ENCODE results near the gene KCNJ10.

The KCNJ10 gene

GRCh38 chr1:160024195-160024905, 45.6 kb downstream of the KCNJ10 start:
- DNase-seq (ENCODE audit: low spot score), result no peak

GRCh38 chr1:160022330-160023310, 47.3 kb downstream of the KCNJ10 start:
- no peak for DNase-seq (ENCODE audit: low spot score)

DNA sequence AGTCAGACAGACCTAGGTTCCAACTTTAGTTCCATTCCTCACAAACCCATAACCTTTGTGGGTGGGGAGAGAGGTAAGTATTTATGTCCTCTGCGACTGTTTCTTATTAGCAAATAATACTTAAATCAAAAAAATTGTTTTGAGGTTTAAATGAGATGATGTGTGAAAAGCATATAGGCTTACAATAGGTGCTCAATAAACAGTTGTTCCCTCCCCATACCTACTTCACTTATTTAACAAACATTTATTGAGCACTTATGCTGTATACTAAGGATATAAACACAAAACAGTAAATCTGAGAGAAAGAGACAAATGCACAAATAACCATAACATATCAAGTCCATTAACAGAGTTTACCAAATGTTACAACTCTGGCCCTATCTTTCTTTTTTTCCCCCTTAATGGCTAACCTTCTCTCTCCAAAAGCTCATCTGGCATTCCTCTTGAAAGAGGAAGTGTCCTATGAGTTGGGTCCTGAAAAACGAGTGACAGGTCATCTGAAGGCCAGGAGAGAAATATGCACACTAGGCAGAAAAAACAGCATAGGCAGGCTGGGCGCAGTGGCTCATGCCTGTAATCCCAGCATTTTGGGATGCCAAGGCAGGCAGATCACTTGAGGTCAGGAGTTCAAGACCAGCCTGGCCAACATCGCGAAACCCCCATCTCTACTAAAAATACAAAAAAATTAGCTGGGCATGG, 48.4 kb downstream of the KCNJ10 start:
- DNase-seq (ENCODE audit: low spot score), result no peak

- no peak for DNase-seq (ENCODE audit: low spot score)
Measured at GRCh38 chr1:160020196-160020595, 49.8 kb downstream of the KCNJ10 start.

GRCh38 chr1:160018900-160019299, 51.1 kb downstream of the KCNJ10 start:
- DNase-seq (ENCODE audit: low spot score), result no peak

DNA sequence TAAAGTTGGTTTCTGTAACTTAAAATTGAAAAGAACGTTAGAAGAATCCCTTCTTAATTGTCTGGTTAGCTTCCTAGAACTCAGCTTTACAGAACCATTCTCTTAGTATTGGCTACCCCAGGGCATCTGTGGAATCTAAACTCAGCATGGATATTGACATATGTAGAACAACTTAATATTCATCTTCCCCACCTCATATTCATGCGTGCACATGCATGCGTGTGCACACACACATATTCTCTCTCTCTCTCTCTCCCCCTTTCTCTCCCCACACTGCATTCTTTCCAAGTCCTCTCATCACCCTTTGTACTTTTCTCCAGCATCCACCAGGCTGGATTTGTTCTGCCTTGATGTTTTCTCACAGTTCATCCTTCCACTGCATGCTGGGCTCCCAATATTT, 51.6 kb downstream of the KCNJ10 start:
- no peak for DNase-seq (ENCODE audit: low spot score)

GRCh38 chr1:160017592-160017991, 52.4 kb downstream of the KCNJ10 start:
- no peak for DNase-seq (ENCODE audit: low spot score)

GRCh38 chr1:160011781-160012180, 58.2 kb downstream of the KCNJ10 start:
- DNase-seq (ENCODE audit: low spot score), result no peak

DNA sequence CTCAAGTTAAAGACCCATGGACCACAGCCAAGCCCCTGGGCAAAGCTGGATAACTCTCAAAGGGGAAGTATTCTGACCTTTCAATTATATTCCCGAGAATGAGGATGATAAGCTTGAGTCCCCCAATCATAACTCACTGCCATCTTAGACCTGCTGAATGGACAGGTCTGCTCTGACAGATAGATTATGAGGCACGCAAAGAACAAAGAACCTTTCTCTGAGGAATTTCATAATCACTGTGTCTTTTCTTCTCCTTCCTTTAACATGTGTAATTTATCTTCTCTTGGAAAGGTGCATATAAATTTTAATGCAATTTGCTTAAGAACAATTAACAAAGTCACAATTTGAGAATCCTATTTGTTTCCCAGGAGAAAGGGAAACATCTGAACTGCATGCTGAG, 60.2 kb downstream of the KCNJ10 start:
- DNase-seq (ENCODE audit: low spot score), result no peak

- DNase-seq (ENCODE audit: low spot score), result no peak
Measured at GRCh38 chr1:160009081-160009480, 60.9 kb downstream of the KCNJ10 start.

DNA sequence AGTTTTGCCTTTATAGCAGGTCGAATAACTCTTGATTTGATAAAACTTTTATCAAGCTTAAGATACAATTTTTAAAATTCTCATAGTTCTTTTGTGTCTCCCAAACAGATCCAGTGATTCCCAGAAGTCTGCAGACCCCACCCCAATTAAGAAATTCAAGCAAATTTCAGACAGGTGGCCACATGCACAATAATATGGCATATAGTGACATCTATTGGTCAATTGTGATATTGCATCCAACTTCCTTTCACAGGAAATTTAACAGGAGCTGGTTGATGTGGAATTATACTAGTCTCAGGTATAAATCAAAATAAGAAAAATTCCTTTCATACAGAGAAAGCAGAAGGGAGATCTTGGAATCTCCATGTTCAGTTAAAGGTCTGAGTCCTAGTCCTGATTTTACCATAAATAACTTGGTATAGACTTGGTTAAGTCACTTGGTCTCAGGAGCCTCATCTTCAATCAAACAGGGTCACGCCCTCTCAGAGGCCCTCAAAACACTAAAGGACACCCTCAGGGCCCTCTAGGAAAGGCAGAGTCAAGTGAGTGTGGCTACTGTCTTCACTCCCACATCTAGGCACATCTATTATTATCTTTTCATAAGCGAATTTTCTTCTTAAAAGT, 62.3 kb downstream of the KCNJ10 start:
- DNase-seq (ENCODE audit: low spot score), result no peak

DNA sequence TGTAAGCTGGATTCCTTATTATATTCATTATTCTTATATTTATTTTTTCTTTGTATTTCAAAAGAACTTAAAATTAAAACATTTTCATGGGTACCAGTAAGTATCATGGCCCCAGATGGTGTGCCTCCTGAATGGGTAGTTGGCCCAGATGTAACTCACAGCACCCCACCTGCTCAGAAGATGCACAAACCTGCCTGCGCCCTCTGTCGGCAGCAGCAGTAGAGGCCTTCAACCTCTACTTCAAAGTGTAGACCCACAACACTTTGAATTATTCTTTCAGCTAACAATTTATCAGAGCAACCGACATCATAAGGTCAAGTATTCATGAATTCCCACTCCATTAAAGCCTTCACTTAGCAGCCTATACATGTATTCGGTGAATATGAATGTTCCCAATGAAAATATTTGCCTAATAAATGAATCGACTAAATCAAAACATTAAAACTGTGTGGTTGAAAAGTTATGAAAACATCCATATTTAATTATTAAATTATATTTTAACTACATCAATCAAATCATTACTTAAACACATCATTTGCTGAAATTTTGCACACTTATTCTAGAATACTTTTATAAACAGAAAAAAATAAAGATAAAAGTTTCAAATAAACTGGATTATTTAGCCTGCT, 63.5 kb downstream of the KCNJ10 start:
- no peak for DNase-seq (ENCODE audit: low spot score)

DNA sequence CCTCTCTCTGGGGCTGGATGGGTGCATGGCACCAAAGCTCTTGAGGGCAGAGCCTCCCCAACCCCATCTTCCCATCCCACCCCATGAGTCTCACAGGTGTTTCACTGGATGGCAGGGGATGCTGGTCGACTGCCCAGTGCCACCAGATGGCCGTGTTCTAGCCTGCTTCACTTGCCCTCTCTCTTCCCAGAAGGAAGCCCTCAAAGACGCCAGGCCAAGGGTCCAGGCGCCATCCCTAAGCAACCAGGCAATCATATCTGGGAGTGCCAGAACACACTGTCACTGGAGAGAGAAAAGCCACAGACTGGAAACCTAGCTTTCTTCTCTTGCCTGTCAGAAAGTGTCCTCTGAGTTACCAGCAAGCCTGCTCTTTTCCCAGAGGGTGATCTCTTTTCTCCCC, 64.9 kb downstream of the KCNJ10 start:
- no peak for DNase-seq (ENCODE audit: low spot score)

DNA sequence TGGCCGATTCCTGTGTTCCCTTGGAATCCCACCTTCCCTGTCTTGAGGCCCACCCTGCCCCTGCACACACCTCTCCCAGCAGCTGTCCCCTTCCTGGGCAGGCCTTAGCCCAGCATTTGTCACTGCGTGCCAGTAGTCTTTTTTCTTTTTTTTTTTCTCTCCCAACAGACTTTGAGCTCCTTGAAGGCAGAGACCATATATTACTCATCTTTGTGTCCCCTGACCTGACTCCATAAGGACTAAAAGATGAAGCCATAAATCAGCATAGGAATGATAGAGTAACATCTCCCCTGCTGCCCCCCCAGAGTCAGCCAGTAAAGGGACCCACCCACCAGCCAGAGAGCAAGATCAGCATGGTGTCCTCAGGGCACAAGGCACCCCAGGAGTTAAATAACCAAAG, 65.5 kb downstream of the KCNJ10 start:
- DNase-seq (ENCODE audit: low spot score), result no peak

- no peak for DNase-seq (ENCODE audit: low spot score)
Measured at GRCh38 chr1:160004001-160004400, 66.0 kb downstream of the KCNJ10 start.

GRCh38 chr1:160001440-160001839, 68.5 kb downstream of the KCNJ10 start:
- DNase-seq (ENCODE audit: low spot score), result no peak

GRCh38 chr1:159999204-159999603, 70.8 kb downstream of the KCNJ10 start:
- no peak for DNase-seq (ENCODE audit: low spot score)

GRCh38 chr1:159996653-159997052, 73.3 kb downstream of the KCNJ10 start:
- DNase-seq (ENCODE audit: low spot score), result no peak

DNA sequence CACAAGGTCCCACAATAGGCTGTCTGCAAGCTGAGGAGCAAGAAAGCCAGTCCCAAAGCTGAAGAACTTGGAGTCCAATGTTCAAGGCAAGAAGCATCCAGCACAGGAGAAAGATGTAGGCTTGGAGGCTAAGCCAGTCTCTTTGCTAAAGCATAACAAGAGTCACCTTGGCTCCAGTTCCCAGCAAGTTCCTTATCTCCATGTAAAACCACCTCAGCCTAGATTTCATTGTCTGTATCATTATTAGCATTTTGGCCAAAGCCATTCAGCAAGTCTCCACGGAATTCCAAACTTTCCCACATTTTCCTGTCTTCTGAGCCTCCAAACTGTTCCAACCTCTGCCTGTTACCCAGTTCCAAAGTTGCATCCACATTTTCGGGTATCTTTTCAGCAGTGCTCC, 75.1 kb downstream of the KCNJ10 start:
- DNase-seq (ENCODE audit: low spot score), result no peak

DNA sequence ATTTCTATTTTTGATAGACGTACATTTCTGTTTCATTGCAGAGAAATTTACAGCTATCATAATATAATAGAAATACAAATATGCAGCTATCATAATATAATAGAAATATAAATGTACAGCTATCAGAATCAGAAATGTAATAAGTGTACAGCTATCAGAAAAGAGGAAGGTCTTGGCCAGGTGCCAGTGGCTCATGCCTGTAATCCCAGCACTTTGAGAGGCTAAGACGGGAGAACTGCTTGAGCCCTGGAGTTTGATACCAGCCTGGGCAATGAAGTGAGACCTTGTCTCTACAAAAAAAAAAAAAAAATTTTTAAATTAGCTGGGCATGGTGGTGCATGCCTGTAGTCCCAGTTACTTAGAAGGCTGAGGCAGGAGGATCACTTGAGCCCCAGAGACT, 76.0 kb downstream of the KCNJ10 start:
- no peak for DNase-seq (ENCODE audit: low spot score)

GRCh38 chr1:159992161-159992560, 77.8 kb downstream of the KCNJ10 start:
- DNase-seq (ENCODE audit: low spot score), result no peak

DNA sequence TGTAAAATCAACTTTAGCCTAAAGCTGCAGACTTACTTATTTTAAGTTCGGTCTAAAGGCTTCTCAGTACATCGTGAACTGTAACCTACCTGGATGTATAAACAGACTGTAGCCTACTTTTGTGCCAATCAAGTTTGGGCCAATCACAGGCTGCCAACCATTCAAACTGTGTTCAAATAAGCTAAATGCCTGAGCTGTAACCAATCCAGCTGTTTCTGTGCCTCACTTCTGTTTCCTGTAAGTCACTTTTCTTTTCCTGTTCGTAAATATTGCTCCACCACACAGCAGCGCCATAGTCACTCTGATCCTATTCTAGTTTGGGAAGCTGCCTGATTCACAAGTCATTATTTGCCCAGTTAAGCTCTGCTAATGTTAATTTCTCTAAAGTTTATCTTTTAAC, 78.4 kb downstream of the KCNJ10 start:
- DNase-seq (ENCODE audit: low spot score), result no peak

Measured in left forelimb (tissue), 1 donor.